Measurements from ENCODE around the gene MIF. TPM values are rescaled to one million over a fixed set of nuclear protein-coding genes. Genes with fewer than 3 reads are reported as not detected.
"Not testable (repeated sequence)": the region's sequence is repeated elsewhere in the genome, so short reads cannot be mapped to it uniquely, and the experiment has no call there.

Gene MIF
- total RNA-seq, 1 donor from 2014 or later: 74.0 TPM

- DNase-seq: no peak
These were observed 16.6 kb upstream of the MIF start for GRCh38 chr22:23877566-23877965.

- no peak for DNase-seq
These were observed 16.0 kb upstream of the MIF start for GRCh38 chr22:23878219-23878618.

GRCh38 chr22:23882370-23882769, 11.8 kb upstream of the MIF start:
- no peak for DNase-seq

GRCh38 chr22:23883658-23884057, 10.5 kb upstream of the MIF start:
- no peak for DNase-seq

- no peak for DNase-seq
These were observed 10.0 kb upstream of the MIF start for GRCh38 chr22:23884140-23884539.

GRCh38 chr22:23888615-23889401, 5.4 kb upstream of the MIF start:
- no peak for DNase-seq

- DNase-seq: no peak
These were observed 4.6 kb upstream of the MIF start for GRCh38 chr22:23889620-23890019.

- DNase-seq: no peak
These were observed 2.5 kb upstream of the MIF start for GRCh38 chr22:23891726-23892125.

GRCh38 chr22:23892130-23892529, 2.1 kb upstream of the MIF start:
- DNase-seq: no peak

GRCh38 chr22:23892706-23893105, 1.5 kb upstream of the MIF start:
- DNase-seq: no peak

GRCh38 chr22:23893121-23893944, 850 bp upstream of the MIF start:
- no peak for DNase-seq

- peak; percentile 81 for DNase-seq
These were observed 771 bp downstream of the MIF start for GRCh38 chr22:23894710-23895598.

GRCh38 chr22:23895599-23896144, 1.5 kb downstream of the MIF start:
- DNase-seq: no peak

GRCh38 chr22:23896166-23896522, 2.0 kb downstream of the MIF start:
- no peak for DNase-seq

- DNase-seq: no peak
These were observed 2.5 kb downstream of the MIF start for GRCh38 chr22:23896523-23897186.

- DNase-seq: no peak
These were observed 3.1 kb downstream of the MIF start for GRCh38 chr22:23897320-23897719.

GRCh38 chr22:23898006-23898974, 4.1 kb downstream of the MIF start:
- DNase-seq: no peak

- no peak for DNase-seq
These were observed 5.0 kb downstream of the MIF start for GRCh38 chr22:23899042-23899745.

GRCh38 chr22:23900227-23900626, 6.0 kb downstream of the MIF start:
- DNase-seq: not testable (repeated sequence)

GRCh38 chr22:23901600-23901999, 7.4 kb downstream of the MIF start:
- DNase-seq: no peak

All from tongue (tissue), 2 donors.